B cell (primary cell): ENCODE data around the gene DLGAP3. TPM values are rescaled to one million over a fixed set of nuclear protein-coding genes. Genes with fewer than 3 reads are reported as not detected.

Experiments
- ATAC-seq: fragments of 200-7000 bp; cut with Tn5 transposase; one replicate; pipeline ENCODE4 v1.10.0; 2021; ENCODE audit warnings: low read depth, mild to moderate bottlenecking, moderate number of reproducible peaks, moderate library complexity
- CTCF ChIA-PET: fragments of 350-600 bp; sonication (Branson Sonifier 250); formaldehyde crosslinking; loops from one replicate; lab custom pipeline; 2021; ENCODE audit warnings: antibody characterized with exemption, inconsistent platforms; lab: Charles Lee
- POLR2A ChIA-PET: fragments of 350-600 bp; sonication (Branson Sonifier 250); formaldehyde crosslinking; loops from one replicate; lab custom pipeline; 2021; ENCODE audit warnings: antibody characterized with exemption; lab: Charles Lee
- DNase-seq: peaks from one replicate; pipeline ENCODE4 v3.0.0; 2013
- H2AFZ ChIP-seq: 2 replicates; pipeline ENCODE4 v1.6.1; 2012; ENCODE audit warnings: mild to moderate bottlenecking, low read depth, low read length; ENCODE audit not compliant: insufficient read depth, poor library complexity, severe bottlenecking
- H3K27ac ChIP-seq, 2 donors: 1 replicate in 1 of 2; 2 replicates in 1 of 2; pipeline ENCODE4 v1.5.1; 2012 to 2013; ENCODE audit warnings: low read length in 2 of 2, mild to moderate bottlenecking in 2 of 2, moderate library complexity in 1 of 2
- H3K27me3 ChIP-seq, 4 experiments: fragments of 200-600 bp in 1 of 4; sonication (generic) in 1 of 4; replicated peaks in 1 of 4; 1 replicate in 2 of 4; 2 replicates in 2 of 4; pipeline versions ENCODE4 v1.6.1 to v1.7.0; 2013 to 2016; ENCODE audit warnings: low read length in 3 of 4, mild to moderate bottlenecking in 2 of 4, mixed read lengths in 1 of 4, moderate library complexity in 1 of 4; ENCODE audit not compliant: insufficient read depth in 4 of 4, control insufficient read depth in 3 of 4; ENCODE audit errors: control extremely low read depth in 1 of 4
- H3K36me3 ChIP-seq, 2 experiments: replicated peaks in 1 of 2; 1 replicate in 1 of 2; 2 replicates in 1 of 2; pipeline versions ENCODE4 v1.6.1 to v1.7.1; 2013; ENCODE audit warnings: low read length in 1 of 2; ENCODE audit not compliant: insufficient read depth in 2 of 2, control insufficient read depth in 1 of 2; ENCODE audit errors: control extremely low read depth in 1 of 2, extremely low read depth in 1 of 2
- H3K4me1 ChIP-seq, 2 donors: fragments of 200-600 bp in 1 of 2; sonication (generic) in 1 of 2; 1 replicate in 1 of 2; 2 replicates in 1 of 2; pipeline versions ENCODE4 v1.5.1 to v1.6.1; 2013 to 2017; ENCODE audit warnings: low read length in 2 of 2; ENCODE audit not compliant: control insufficient read depth in 2 of 2, insufficient read depth in 2 of 2
- H3K4me2 ChIP-seq: replicated peaks from 2 replicates; pipeline ENCODE3; 2012; ENCODE audit warnings: mild to moderate bottlenecking, low read depth, low read length; ENCODE audit not compliant: poor library complexity, severe bottlenecking
- H3K4me3 ChIP-seq, 5 experiments: fragments of 200-600 bp in 1 of 5; sonication (generic) in 1 of 5; 1 replicate in 3 of 5; 2 replicates in 2 of 5; pipeline versions ENCODE4 v1.5.1 to v1.7.0; 2011 to 2016; ENCODE audit warnings: low read length in 4 of 5, mild to moderate bottlenecking in 4 of 5, low read depth in 2 of 5, control low read depth in 1 of 5, moderate library complexity in 1 of 5; ENCODE audit not compliant: insufficient read depth in 1 of 5; ENCODE audit errors: control extremely low read depth in 1 of 5, extremely low read depth in 1 of 5
- H3K79me2 ChIP-seq: fragments of 200-600 bp; sonication (generic); one replicate; pipeline ENCODE4 v1.6.0; 2016; ENCODE audit warnings: low read length; ENCODE audit not compliant: control insufficient read depth, insufficient read depth
- H3K9ac ChIP-seq: fragments of 200-600 bp; sonication (generic); 2 replicates; pipeline ENCODE4 v1.6.1; 2017; ENCODE audit warnings: mild to moderate bottlenecking, low read length, moderate library complexity
- H3K9me3 ChIP-seq, 3 donors: one replicate each; pipeline versions ENCODE4 v1.6.1 to v1.7.1; 2013; ENCODE audit warnings: low read length in 2 of 3; ENCODE audit not compliant: control insufficient read depth in 2 of 3, insufficient read depth in 1 of 3; ENCODE audit errors: control extremely low read depth in 1 of 3
- H4K20me1 ChIP-seq: 2 replicates; pipeline ENCODE4 v1.6.0; 2012; ENCODE audit warnings: mild to moderate bottlenecking, low read length; ENCODE audit not compliant: insufficient read depth, control insufficient read depth, poor library complexity, severe bottlenecking
- H3K27ac Mint-ChIP-seq: one replicate; pipeline ENCODE4 v1.8.0; 2021; ENCODE audit warnings: mixed read lengths
- H3K27me3 Mint-ChIP-seq: one replicate; pipeline ENCODE4 v1.8.0; 2021; ENCODE audit warnings: mixed read lengths
- H3K4me1 Mint-ChIP-seq: one replicate; pipeline ENCODE4 v1.8.0; 2021; ENCODE audit warnings: mixed read lengths
- H3K4me3 Mint-ChIP-seq: one replicate; pipeline ENCODE4 v1.8.0; 2021; ENCODE audit warnings: mixed read lengths
- H3K9me3 Mint-ChIP-seq: one replicate; pipeline ENCODE4 v1.8.0; 2022; ENCODE audit warnings: mixed read lengths; ENCODE audit not compliant: insufficient read depth
- CTCF ChIP-seq: fragments of 200-600 bp; IDR thresholded peaks from one replicate; pipeline ENCODE4 v1.8.0; 2022; ENCODE audit warnings: antibody characterized with exemption, mild to moderate bottlenecking
- EZH2 ChIP-seq: IDR thresholded peaks from 2 replicates; pipeline ENCODE4 v1.6.1; 2012; ENCODE audit warnings: borderline replicate concordance, low read depth, mild to moderate bottlenecking, moderate library complexity, low read length; ENCODE audit not compliant: insufficient read depth, poor library complexity, severe bottlenecking
- WGBS: methylation state at CpG from one replicate; pipeline ENCODE4 v1.1.5; 2013; ENCODE audit warnings: missing lambda C conversion rate; ENCODE audit not compliant: insufficient coverage; 5-methylcytosine and 5-hydroxymethylcytosine counted together
- intact Hi-C: fragments of 100-400 bp; cut with micrococcal nuclease; formaldehyde crosslinking; loops from one replicate; pipeline ENCODE4 v1.10.0; 2022
- polyA plus RNA-seq: library from polyadenylated mRNA; depleted of rRNA; stranded (reverse); fragments of >200 nt; gene quantifications from 2 replicates; pipeline ENCODE4 v1.2.3, GENCODE V29; 2012
- total RNA-seq, 2 donors: library from RNA; stranded (reverse); fragments of 120-200 nt in 1 of 2; gene quantifications; 1 replicate in 1 of 2; 2 replicates in 1 of 2; pipeline versions ENCODE4 v1.2.3 to v1.2.4, GENCODE V29; 2013 to 2022

DLGAP3 gene
- total and polyA plus RNA-seq, 2 donors (not counting 1 experiment from before 2014, with no cell fraction given): 2.3 to 2.4 TPM

GRCh38 chr1:34839526-34840305 is 89.7 kb downstream of the DLGAP3 start:
- ChIA-PET CTCF (no interaction called here), POLR2A (no interaction called here)
- no peaks in the 10 kb centered on the region for H3K4me1 Mint-ChIP-seq
- Histone ChIP-seq H3K36me3 (peaks cover 0 to 2% of the 10 kb centered on the region in 2 experiments), H3K9ac (no peak overlapping the region), H2AFZ (no peak overlapping the region), H3K27me3 (no peaks in the 10 kb centered on the region), H3K79me2 (peaks cover 3% of the 10 kb centered on the region), H3K4me1 (no peaks in the 10 kb centered on the region), H3K4me3 (no peak overlapping the region), H3K4me2 (no peak overlapping the region), H3K9me3 (no peaks in the 10 kb centered on the region), H4K20me1 (peaks cover 8% of the 10 kb centered on the region), H3K27ac (no peak overlapping the region)
- H3K27ac Mint-ChIP-seq: no peak overlapping the region
- no peaks in the 10 kb centered on the region for H3K27me3 Mint-ChIP-seq
- ATAC-seq (no peak), DNase-seq (no peak)
- H3K9me3 Mint-ChIP-seq: no peaks in the 10 kb centered on the region
- 87% methylated on average over 9 of the region's 14 CpGs for WGBS
- intact Hi-C loops: no loop called here
- no peak for TF ChIP-seq EZH2
- TF ChIP-seq CTCF: no peak
- no peak overlapping the region for H3K4me3 Mint-ChIP-seq

- DNase-seq: no peak
- CTCF ChIA-PET: no interaction called here
- Mint-ChIP-seq H3K4me3 (no peak overlapping the region), H3K4me1 (no peaks in the 10 kb centered on the region), H3K27me3 (no peaks in the 10 kb centered on the region), H3K27ac (no peak overlapping the region), H3K9me3 (no peaks in the 10 kb centered on the region)
- no peak for TF ChIP-seq CTCF
- TF ChIP-seq EZH2: no peak
- H4K20me1 ChIP-seq: no peaks in the 10 kb centered on the region
- no peak overlapping the region for H2AFZ ChIP-seq
- POLR2A ChIA-PET: no interaction called here
- H3K36me3 ChIP-seq: no peaks in the 10 kb centered on the region
- WGBS: 82% methylated on average over 1 of the region's 1 CpG
- no peak overlapping the region for H3K27ac ChIP-seq
- H3K4me3 ChIP-seq: no peak overlapping the region
- ATAC-seq: no peak
- H3K4me1 ChIP-seq: no peaks in the 10 kb centered on the region
- H3K27me3 ChIP-seq: no peaks in the 10 kb centered on the region
- no peaks in the 10 kb centered on the region for H3K9me3 ChIP-seq
- H3K79me2 ChIP-seq: no peaks in the 10 kb centered on the region
- intact Hi-C loops: no loop called here
- H3K9ac ChIP-seq: no peak overlapping the region
- no peak overlapping the region for H3K4me2 ChIP-seq
Observed at GRCh38 chr1:34833711-34834110, 95.7 kb downstream of the DLGAP3 start.
